Esophagus squamous epithelium (tissue), 4 donors: ENCODE measurements around the gene AK9.

ENCODE experiments used
- CTCF ChIP-seq, 6 experiments: fragments of 450-650 bp in 4 of 6; fragments of 200-600 bp in 2 of 6; sonication (generic) in 2 of 6; IDR thresholded peaks; one replicate each; pipeline ENCODE4 v1.5.1; 2016 to 2019; ENCODE audit warnings: antibody characterized with exemption in 6 of 6, mild to moderate bottlenecking in 4 of 6, moderate library complexity in 4 of 6
- POLR2A ChIP-seq, 4 donors: fragments of 450-650 bp; IDR thresholded peaks; one replicate each; pipeline ENCODE4 v1.6.1; 2017; ENCODE audit warnings: antibody characterized with exemption in 4 of 4, mild to moderate bottlenecking in 4 of 4, moderate library complexity in 3 of 4

- no peak for TF ChIP-seq CTCF (IDR thresholded peaks at IDR 0.05)
- no peak for TF ChIP-seq POLR2A (IDR thresholded peaks at IDR 0.05)
Measured at GRCh38 chr6:109660526-109661320, 30.3 kb downstream of the AK9 start.
